IPS-18c (cell line): ENCODE data around the gene MYO1E.
"Not testable (repeated sequence)": the region's sequence is repeated elsewhere in the genome, so short reads cannot be mapped to it uniquely, and the experiment has no call there.

Source experiments
- H3K4me3 ChIP-seq: 2 replicates; pipeline ENCODE4 v1.7.0; 2013; ENCODE audit warnings: low read depth, mild to moderate bottlenecking, low read length, moderate library complexity; ENCODE audit not compliant: insufficient read depth
- H3K9me3 ChIP-seq: one replicate; pipeline ENCODE4 v1.6.1; 2013; ENCODE audit warnings: mild to moderate bottlenecking, low read length, moderate library complexity; ENCODE audit not compliant: control insufficient read depth, insufficient read depth

The MYO1E gene

DNA sequence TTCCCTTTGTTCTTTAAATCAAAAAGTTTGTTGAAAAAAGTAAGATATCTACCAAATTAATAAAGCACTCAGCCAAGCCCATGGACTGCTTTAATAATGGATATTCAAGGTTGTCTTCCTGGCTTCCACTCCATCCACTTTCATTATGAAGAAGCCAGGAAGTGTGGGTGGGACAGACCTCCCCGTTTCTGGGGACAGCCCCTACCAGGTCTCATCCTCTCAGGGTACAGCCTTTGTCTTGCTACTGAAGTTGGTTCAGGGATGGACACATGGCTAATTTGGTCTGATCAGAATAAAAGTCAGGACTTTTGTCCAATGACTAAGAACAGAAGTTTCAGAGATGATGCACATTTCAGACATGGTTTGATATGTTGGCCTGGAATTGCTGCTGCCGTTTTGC is 235.1 kb downstream of the MYO1E start:
- no peak overlapping the region for H3K4me3 ChIP-seq
- no peaks in the 10 kb centered on the region for H3K9me3 ChIP-seq

DNA sequence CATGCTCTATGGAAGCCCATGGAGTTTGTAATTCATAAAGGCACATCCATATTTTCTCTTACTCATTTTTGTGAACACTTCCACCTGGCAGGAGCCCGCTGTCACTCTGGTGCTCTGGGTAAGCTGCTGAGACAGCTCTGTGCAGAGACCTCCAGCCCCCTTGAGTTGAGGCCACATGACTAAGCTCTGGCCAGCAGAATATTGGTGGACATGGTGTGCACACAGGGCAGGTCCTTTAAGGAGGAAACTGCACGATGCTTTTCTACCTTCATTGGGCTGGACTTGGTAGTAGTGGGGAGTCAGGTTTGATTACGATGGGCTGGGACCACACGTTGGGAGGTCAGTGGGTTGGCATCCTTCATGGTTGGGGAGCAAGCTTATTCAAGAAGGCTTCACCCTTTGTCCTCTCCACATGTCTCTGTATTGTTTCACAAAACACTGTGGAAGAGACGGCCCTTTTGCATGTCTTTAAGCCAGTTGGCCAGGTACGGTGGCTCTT is 238.7 kb downstream of the MYO1E start:
- no peak overlapping the region for H3K4me3 ChIP-seq
- no peaks in the 10 kb centered on the region for H3K9me3 ChIP-seq

DNA sequence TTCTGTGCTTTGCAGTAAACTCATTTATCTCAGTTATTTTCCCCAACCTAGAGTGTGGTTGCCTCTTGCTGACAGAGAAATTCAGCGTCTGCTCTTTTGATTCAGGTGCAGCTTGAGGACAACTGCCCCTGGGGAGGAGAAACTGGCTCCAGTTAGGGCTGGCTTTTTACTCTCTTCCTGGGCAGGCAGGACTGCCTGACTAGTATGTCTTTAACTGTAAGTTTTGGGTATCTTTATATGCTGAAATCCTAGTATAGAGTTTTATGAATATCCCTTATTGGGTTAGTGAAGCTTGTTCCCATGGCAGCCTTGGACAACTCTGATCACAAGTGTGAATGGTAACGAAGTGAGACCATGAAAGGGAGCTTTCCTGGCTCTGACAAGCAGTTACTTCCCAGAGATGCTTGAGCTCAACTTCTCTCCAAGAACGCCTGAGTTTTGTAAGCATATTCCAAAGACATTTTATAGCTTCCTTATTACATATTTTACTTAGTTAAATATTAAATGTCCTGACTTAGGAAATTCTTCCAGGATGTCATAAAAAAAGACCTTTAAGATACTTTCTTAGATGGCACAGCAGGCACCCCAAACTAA is 240.6 kb downstream of the MYO1E start:
- Histone ChIP-seq H3K4me3 (no peak overlapping the region), H3K9me3 (no peaks in the 10 kb centered on the region)

DNA sequence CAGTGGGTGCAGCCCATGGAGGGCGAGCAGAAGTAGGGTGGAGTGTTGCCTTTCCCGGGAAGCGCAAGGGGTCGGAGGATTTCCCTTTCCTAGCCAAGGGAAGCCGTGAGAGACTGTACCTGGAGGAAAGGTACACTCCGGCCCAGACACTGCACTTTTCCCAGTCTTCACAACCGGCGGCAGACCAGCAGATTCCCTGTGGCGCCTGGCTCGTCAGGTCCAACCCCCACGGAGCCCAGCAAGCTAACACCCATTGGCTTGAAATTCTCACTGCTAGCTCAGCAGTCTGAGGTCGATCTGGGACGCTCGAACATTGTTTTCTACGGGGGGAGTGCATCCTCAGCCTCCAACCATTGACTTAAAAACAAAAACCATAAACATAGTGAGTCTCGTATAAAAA is 241.2 kb downstream of the MYO1E start:
- H3K4me3 ChIP-seq: no peak overlapping the region
- H3K9me3 ChIP-seq: no peaks in the 10 kb centered on the region

DNA sequence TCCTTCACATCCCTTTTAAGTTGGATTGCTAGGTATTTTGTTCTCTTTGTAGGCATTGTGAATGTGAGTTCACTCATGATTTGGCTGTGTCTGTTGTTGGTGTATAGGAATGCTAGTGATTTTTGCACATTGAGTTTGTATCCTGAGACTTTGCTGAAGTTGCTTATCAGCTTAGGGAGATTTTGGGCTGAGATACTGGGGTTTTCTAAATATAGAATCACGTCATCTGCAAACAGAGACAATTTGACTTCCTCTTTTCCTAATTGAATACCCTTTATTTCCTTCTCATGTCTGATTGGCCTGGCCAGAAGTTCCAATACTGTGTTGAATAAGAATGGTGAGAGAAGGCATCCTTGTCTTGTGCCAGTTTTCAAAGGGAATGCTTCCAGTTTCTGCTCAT is 245.4 kb downstream of the MYO1E start:
- not testable (repeated sequence) for H3K4me3 ChIP-seq, H3K9me3 ChIP-seq

DNA sequence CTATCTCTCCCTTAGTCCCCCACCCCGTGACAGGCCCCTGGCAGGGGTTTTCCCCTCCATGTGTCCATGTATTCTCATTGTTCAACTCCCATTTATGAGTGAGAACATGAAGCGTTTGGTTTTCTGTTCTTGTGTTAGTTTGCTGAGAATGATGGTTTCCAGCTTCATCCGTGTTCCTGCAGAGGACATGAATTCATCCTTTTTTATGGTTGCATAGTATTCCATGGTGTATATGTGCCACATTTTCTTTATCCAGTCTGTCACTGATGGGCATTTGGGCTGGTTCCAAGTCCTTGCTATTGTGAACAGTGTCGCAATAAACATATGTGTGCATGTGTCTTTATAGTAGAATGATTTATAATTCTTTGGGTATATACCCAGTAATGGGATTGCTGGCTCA is 247.0 kb downstream of the MYO1E start:
- H3K4me3 ChIP-seq: not testable (repeated sequence)

DNA sequence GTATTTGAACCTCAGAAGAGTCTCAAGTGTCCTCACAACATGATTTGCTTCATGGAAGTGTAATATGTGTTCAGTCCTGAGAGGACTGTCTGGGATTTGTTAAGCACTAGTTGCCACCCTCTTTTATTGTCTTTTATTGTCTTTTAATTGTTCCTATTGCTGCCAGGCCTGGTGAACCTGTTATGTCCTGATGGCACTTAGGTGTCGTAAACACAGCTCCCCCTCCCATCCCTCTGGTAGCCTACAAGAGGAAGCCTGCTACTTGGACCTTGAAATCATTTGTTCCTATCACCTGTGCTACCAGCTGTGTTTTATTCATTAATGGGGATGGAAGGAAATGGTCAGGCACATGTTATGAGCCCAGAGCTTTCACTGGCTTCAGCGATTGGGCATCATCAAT is 248.4 kb downstream of the MYO1E start:
- no peak overlapping the region for H3K4me3 ChIP-seq

More for the DNA sequence above, 247.0 kb downstream of the MYO1E start:
- not testable (repeated sequence) for H3K9me3 ChIP-seq

DNA sequence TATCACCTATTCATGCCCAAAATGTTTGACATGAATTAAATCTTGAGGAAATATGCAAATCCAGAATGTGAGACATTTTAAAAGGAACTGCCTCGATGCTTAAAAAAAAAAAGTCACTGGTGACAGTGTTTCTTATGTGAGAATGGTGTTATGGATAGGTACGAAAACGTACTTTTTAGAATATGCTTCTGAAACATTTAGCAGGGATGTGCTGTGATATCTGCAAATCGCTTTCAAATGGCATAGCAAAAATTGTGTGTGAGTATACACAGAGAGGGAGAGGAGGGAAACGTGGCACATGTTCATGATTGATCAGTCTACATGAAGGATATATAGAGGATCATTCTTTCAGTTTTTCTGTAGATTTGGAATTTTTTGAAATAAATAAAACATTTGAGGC is 251.7 kb downstream of the MYO1E start:
- Histone ChIP-seq H3K4me3 (no peak overlapping the region), H3K9me3 (no peaks in the 10 kb centered on the region)

More for the DNA sequence above, 248.4 kb downstream of the MYO1E start:
- H3K9me3 ChIP-seq: no peaks in the 10 kb centered on the region

DNA sequence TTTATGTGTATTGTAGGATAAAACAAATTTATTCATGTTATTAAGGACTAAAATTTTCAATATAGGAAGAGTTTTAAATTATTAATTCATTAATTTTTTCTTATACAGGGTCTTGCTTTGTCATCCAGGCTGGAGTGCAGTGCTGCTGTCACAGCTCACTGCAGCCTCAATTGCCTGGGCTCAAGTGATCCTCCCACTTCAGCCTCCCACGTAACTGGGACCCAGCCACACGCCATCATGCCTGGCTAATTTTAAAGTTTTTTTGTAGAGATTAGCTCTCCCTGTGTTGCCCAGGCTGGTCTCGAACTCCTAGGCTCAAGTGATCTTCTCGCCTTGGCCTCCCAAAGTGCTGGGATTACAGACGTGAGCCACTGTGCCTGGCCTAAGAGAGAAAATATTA is 253.0 kb downstream of the MYO1E start:
- Histone ChIP-seq H3K4me3 (no peak overlapping the region), H3K9me3 (no peaks in the 10 kb centered on the region)

DNA sequence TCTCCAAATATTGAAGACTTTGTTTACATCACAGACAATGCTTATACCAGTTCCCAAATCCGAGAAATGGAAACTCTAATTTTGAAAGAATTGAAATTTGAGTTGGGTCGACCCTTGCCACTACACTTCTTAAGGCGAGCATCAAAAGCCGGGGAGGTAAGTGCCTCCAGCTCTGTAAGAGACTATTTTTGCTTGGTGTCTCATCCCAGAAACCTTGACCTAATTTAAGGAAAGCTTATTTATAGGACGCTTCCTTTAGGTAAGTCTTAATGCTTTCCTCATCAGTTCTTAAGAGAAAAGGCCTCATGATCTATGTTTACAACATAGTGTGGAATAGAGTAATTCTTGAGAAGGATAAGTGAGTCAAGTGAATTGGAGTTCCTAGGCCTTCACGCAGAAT is 255.9 kb downstream of the MYO1E start:
- Histone ChIP-seq H3K9me3 (no peaks in the 10 kb centered on the region), H3K4me3 (no peak overlapping the region)

DNA sequence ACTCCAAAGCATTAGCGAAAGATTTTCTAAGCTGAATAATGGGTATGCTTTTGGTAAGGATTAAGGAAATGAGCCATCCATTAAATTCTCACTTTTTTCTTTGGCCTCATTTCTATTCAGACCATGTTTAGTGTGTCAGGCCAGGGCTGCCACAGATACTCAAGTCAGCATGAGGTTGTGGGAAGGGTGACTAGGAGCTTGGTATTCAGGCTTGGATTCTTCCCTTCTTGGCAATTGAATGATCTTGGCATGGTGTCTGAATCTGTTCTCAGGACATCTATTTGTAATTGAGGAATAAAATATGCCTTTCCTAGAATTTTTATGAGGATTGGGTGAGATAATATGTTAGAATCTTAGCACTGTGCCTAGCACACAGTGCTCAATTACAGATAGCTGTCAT is 256.5 kb downstream of the MYO1E start:
- Histone ChIP-seq H3K9me3 (no peaks in the 10 kb centered on the region), H3K4me3 (no peak overlapping the region)

DNA sequence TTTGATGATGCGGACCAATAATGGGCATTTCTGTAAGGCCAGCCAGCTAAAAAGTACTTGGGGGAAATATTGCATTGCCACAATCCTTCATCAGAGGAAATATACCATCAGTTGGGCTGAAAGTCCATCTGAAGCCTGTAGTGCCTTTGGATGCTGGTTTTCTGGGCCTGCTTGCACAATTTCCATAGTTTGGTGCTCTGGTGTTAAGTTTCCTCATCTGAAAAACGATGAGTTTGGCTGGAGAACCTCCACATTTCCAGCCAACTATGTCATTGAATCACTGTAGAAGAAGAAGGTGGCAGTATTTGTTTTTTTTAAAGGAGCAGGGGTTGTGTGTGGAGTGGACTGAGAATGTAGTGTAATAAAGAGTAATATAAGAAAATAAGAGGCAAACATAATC is 257.6 kb downstream of the MYO1E start:
- no peaks in the 10 kb centered on the region for H3K9me3 ChIP-seq
- H3K4me3 ChIP-seq: no peak overlapping the region

DNA sequence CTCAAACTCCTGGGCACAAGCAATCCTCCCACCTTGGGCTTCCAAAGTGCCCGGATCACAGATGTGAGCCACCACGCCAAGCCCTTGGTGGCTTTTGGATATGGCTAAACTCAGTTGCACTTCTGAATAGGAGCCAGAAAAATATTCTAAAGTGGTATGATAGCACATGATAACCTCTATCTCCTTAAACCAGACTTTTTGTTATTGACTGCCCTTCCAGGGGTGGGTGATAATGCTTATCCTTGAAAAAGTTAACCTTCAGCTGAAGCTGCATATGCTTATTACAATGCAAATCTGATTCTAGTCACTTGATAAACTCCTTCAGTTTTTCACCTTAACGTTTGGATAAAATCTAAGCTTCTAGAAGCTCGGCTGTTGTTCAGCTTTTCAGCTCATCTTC is 261.4 kb downstream of the MYO1E start:
- Histone ChIP-seq H3K4me3 (no peak overlapping the region), H3K9me3 (no peaks in the 10 kb centered on the region)

DNA sequence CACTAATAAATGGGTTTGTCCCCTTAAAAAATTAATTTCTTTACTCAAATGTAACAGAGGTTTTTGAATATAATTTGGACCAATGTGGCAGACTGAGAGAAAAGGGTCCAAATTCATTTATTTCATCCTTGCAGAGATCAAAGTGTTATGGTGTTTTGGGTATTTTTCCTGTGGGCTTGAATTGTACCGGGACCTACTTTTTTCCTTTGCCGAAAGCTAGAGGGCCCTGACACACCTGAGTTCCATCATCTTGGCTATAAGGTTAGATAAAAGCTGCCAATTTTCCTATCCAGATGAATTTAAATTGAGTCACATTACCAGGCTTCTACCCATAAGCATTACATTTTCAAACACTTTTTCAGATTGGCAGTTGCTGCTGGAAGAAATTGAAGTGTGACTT is 266.8 kb downstream of the MYO1E start:
- Histone ChIP-seq H3K9me3 (no peaks in the 10 kb centered on the region), H3K4me3 (peak overlapping the region; percentile 95)

DNA sequence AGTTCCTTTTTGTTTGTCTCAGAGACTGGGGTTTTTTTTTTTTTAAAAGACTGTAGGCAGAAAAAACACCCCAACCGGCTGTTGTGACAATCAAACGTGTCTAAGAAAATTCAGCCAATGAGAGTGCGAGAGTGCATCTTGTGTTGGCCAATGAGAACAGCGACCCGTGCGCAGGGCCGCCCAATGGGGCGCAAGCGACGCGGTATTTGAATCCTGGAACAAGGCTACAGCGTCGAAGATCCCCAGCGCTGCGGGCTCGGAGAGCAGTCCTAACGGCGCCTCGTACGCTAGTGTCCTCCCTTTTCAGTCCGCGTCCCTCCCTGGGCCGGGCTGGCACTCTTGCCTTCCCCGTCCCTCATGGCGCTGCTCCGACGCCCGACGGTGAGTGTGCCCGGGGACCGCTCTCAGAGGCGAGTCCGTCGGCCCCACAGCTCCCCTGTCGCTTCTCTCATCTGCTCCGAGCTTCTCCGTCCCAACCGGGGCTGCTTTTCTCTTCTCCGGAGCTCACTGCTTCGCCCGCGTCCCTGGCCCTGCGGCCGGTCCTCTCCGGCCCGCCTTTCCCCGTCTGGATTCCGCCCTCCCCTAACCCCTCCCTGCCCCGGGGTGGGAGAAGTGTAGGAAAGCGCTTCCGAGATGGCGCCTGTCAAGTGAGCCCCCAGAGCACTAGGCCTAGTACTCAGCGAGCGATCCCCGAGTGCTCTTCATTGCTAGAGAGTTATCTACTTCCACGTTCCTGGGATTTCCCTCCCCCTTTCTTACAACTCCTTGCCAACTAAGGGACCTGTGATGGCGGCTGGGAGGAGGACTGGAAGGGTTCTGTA is 267.5 kb downstream of the MYO1E start, which contains the start of gene CCNB2:
Gene CCNB2 (plus strand): TSS at position 235 of the 821 bp plus-strand sequence. CDS start 123 bp downstream, at position 358.
- peak within 1 kb of the TSS; percentile 95 for H3K4me3 ChIP-seq
- H3K9me3 ChIP-seq: no peaks in the 10 kb centered on the region

DNA sequence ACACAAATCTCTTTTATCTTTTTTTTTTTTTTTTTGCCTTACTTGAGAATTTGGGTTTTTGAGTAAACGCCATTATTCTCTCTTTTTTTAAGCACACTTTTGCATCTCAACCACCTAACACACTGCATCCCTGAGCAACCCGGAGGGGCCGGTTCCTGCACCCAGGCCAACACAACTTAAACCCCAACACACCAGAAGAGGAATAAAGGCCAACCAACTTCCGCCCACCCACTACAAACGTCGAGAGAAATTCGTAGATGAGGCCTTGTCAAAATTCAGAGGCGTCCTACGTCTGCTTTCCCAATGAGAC is 268.1 kb downstream of the MYO1E start:
- no peaks in the 10 kb centered on the region for H3K9me3 ChIP-seq
- H3K4me3 ChIP-seq: peak overlapping the region; percentile 95; the same call in 1 of the 2 replicates

DNA sequence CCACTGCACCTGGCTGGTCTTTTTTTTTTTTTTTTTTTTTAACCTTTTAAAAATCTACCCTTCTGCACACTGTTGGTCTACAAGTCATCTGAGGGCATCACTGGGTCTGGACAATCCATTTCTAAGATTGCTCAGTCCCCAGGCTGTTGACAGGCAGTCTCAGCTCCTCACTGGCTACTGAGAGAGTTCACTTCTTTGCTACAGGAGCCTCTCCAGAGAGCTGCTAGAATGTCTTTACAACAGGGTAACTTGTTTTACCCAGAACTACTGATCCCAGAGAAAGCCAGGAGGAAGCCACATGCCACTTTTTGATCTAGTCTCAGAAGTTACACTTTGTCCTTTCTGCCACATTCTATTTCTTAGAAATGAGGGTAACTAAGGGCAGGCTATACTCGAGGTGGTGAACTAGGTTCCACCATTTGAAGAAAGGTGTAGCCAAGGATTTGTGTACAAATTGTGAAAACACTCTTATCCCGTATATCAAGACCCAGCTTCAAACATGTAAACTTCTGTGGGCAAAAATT is 273.4 kb downstream of the MYO1E start:
- no peaks in the 10 kb centered on the region for H3K9me3 ChIP-seq
- H3K4me3 ChIP-seq: no peak overlapping the region

DNA sequence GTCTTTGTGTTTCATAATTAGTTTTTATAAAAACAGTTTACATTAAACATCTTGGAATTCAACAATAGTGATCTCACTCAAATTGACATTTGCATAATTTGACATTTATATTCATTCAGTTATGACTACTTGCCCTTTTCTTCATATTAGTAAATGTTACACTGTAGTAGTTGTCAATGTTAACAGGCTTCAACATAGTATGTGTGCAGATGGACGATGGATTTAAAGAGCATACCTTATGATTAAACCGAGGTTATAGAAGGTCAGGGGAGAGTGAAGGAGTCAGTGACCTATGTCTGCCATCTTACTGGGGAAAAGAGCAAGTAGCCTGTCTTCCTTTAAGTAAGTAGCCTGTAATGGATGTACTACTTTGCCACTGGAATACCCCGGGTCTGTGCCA is 276.2 kb downstream of the MYO1E start:
- no peak overlapping the region for H3K4me3 ChIP-seq
- no peaks in the 10 kb centered on the region for H3K9me3 ChIP-seq
